SJCRH30 (cell line): Measurements from ENCODE around the gene ADGRB3. TPM values are rescaled to one million over a fixed set of nuclear protein-coding genes. Genes with fewer than 3 reads are reported as not detected.

Source experiments
- DNase-seq, 2 experiments: peaks; one replicate each; pipeline ENCODE4 v3.0.0-alpha.2; 2015 to 2020
- H3K27ac ChIP-seq: fragments of 250-450 bp; sonication (Bioruptor Pico); 2 replicates; pipeline ENCODE4 v1.5.1; 2020; ENCODE audit warnings: mild to moderate bottlenecking, moderate library complexity
- H3K27me3 ChIP-seq: fragments of 250-450 bp; sonication (Bioruptor Pico); 2 replicates; pipeline ENCODE4 v1.5.1; 2020; ENCODE audit warnings: mild to moderate bottlenecking, moderate library complexity
- H3K36me3 ChIP-seq: fragments of 250-450 bp; sonication (Bioruptor Pico); 2 replicates; pipeline ENCODE4 v1.5.1; 2020; ENCODE audit warnings: mild to moderate bottlenecking, moderate library complexity
- H3K4me1 ChIP-seq: fragments of 250-450 bp; sonication (Bioruptor Pico); 2 replicates; pipeline ENCODE4 v1.5.1; 2020; ENCODE audit warnings: mild to moderate bottlenecking, moderate library complexity
- H3K4me3 ChIP-seq: fragments of 250-450 bp; sonication (Bioruptor Pico); 2 replicates; pipeline ENCODE4 v1.5.1; 2020; ENCODE audit warnings: mild to moderate bottlenecking, moderate library complexity
- H3K9me3 ChIP-seq: fragments of 250-450 bp; sonication (Bioruptor Pico); replicated peaks from 2 replicates; pipeline ENCODE4 v1.5.1; 2020; ENCODE audit warnings: mild to moderate bottlenecking, moderate library complexity
- total RNA-seq: library from RNA; depleted of rRNA; stranded (reverse); fragments of >200 nt; shearing (Covaris generic); gene quantifications from 2 replicates; pipeline ENCODE4 v1.2.3, GENCODE V29; 2014; rRNA removed

The ADGRB3 gene
- 6.0 and 8.7 TPM in 2 replicates for total RNA-seq

DNA sequence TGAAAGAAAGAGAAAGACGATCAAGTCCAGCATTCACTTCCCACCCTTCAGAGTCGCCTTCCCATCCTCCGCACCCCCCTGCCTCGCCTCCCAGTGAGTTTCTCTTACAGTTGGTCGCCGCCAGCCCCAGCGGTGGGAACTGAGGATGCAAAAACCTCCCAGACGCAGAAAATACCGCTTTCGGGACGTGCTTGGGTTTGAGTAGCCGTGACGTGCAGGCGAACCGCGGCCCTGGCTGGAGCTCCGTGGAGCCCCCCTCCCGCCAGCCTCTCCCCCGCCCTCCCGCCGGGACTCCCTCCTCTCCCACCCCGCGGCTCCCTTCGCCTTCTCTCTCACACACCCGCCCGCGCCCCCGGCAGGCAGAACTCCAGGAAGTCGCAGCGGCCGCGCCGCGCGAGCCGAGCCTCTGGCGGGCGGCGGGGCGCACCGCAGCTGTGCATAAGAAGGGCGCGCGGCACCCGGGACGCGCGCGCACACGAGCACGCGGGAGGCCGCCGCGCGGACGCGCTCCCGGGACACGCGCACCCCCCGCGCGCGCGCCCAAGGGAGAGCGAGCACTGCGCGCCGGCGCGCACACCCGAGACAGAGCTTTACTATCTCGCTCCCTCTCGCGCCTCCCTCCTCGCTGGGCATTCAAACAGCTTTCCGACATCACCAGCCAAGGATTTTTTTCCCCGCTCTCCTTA is at the start of gene ADGRB3:
ADGRB3 (plus strand) TSS at position 557 of the 686 bp plus-strand sequence. CDS start 3,394 bp downstream, outside the sequence.
- Histone ChIP-seq H3K27me3 (no peaks in the 10 kb centered on the region), H3K27ac (peak within 1 kb of the TSS; percentile 70), H3K4me3 (peak within 1 kb of the TSS; percentile 78), H3K4me1 (peaks cover 8% of the 10 kb centered on the region), H3K36me3 (no peaks in the 10 kb centered on the region), H3K9me3 (no peaks in the 10 kb centered on the region)
- peak; percentile 92 to 93 for DNase-seq

DNA sequence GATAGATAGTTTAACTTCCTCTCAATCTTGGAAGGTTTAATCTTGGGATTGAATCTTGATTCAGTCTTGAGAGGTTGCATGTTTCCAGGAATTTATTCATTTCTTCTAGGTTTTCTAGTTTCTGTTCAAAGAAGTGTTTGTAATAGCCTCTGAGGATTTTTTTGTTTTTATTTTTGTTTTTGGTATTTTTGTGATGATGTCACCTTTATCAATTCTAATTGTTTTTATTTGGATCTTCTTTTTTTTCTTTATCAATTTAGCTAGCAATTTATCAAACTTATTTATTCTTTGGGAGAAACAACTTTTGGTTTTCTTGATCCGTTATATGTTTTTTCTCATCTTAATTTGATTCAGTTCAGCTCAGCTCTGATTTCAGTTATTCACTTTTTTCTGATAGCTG is 41.5 kb upstream of the ADGRB3 start:
- H3K9me3 ChIP-seq, result no peaks in the 10 kb centered on the region
- H3K4me1 ChIP-seq, result no peaks in the 10 kb centered on the region
- H3K36me3 ChIP-seq, result no peaks in the 10 kb centered on the region
- DNase-seq, result no peak
- H3K4me3 ChIP-seq, result no peak overlapping the region
- no peak overlapping the region for H3K27ac ChIP-seq
- H3K27me3 ChIP-seq, result no peaks in the 10 kb centered on the region

DNA sequence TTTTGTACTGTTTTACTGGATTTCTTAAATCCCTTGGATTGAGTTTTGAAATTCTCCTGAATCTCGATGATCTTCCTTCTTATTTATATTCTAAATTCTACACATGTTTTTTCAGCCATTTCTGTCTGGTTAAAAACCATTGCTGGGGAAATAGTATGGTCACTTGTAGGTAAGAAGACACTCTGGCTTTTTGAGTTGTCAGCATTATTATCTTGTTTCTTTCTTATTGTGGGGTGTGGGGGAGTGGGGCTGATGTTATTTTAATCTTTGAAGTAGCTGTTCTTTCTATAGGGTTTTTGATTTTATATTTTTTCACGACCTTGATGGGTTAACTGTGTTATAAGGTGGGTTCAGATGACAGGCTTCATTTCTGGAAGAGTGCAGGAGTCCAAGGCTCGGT is 37.4 kb upstream of the ADGRB3 start:
- no peak for DNase-seq
- Histone ChIP-seq H3K36me3 (no peaks in the 10 kb centered on the region), H3K27ac (no peak overlapping the region), H3K9me3 (no peaks in the 10 kb centered on the region), H3K4me3 (no peak overlapping the region), H3K27me3 (no peaks in the 10 kb centered on the region), H3K4me1 (no peaks in the 10 kb centered on the region)

DNA sequence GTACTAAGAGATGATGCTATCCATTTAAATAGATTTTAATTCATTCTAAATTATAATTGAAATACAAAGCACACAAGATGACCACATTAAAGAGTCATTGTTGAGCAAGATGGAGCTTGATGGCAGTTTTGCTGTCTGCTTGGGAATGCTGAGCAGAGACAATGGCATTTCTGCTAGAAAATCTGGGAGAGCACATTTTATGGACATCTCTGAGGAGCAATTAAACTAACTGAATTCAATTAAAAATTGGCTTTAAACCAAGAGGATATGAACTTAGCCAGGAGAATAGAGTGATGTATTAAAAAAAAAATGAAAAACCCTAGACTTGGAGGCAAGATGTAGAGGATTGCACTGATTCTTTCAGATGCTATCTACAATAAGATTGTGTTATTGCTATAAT is 19.1 kb upstream of the ADGRB3 start:
- Histone ChIP-seq H3K27me3 (no peaks in the 10 kb centered on the region), H3K36me3 (no peaks in the 10 kb centered on the region), H3K9me3 (no peaks in the 10 kb centered on the region), H3K4me1 (no peaks in the 10 kb centered on the region), H3K4me3 (no peak overlapping the region), H3K27ac (no peak overlapping the region)
- DNase-seq, result no peak

DNA sequence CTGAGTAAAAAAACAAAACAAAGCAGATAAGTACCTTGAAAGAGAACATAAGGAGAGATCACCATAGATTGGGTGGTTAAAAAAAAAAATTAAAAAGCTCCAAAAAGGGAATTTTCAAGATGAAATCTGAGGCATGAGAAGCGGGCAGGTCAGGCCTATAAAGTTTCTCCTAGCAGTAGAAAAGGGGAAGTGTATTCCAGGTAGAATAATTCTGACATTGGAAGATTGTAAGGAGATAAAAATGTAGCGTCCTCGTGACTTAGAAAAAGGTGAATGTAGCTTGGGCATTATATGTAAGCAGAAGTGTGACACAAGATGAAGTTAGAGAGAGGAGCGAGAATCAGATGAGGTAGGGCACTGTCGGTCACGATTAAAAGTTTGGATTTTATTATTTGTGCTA is 9.1 kb upstream of the ADGRB3 start:
- Histone ChIP-seq H3K4me3 (no peak overlapping the region), H3K4me1 (no peaks in the 10 kb centered on the region), H3K9me3 (no peaks in the 10 kb centered on the region), H3K36me3 (no peaks in the 10 kb centered on the region), H3K27me3 (no peaks in the 10 kb centered on the region), H3K27ac (no peak overlapping the region)
- DNase-seq, result no peak

DNA sequence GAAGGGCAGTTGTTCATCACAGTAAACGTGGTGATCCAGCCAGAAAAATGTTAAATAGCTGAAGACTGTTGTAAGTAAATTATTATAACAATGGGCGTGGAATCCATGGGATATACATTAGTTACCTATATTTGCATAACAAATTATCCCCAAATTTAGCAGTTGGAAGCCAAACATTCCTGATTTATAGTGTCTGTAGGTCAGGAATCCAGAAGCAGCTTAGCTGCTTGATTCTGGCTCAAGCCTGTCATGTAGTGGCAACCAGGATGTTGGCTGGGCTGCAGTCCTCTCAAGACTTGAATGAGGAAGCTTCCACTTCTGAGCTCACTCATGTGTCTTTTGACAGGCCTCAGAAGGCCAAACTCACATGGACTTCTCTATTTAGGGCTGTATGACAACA is 6.9 kb upstream of the ADGRB3 start:
- H3K4me3 ChIP-seq, result no peak overlapping the region
- H3K9me3 ChIP-seq, result no peaks in the 10 kb centered on the region
- H3K4me1 ChIP-seq, result no peaks in the 10 kb centered on the region
- no peak for DNase-seq
- no peaks in the 10 kb centered on the region for H3K27me3 ChIP-seq
- no peak overlapping the region for H3K27ac ChIP-seq
- H3K36me3 ChIP-seq, result no peaks in the 10 kb centered on the region

DNA sequence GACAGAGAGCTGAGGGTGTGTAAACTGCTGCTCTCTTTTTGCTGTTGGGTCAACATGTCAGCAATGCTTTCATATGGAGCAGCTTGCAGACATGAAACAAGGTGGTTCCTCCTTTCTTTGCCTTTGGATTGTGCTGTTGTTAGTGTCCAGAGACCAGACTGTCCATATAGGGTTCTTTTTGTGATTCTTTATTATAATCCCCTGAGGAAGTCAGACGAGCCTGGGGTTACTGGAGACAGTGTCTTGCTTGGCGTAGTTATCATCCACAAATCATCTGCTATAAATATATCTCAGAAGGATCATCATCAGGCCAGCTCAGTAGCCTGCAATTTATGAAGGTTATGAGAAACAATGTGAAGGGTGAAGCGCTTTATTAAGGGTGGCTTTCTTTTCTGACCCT is 2.3 kb upstream of the ADGRB3 start:
- H3K27ac ChIP-seq, result no peak overlapping the region
- peaks cover 4% of the 10 kb centered on the region; the same call in 1 of the 2 replicates for H3K4me1 ChIP-seq
- DNase-seq, result no peak
- no peaks in the 10 kb centered on the region for H3K36me3 ChIP-seq
- H3K27me3 ChIP-seq, result no peaks in the 10 kb centered on the region
- H3K4me3 ChIP-seq, result no peak overlapping the region; the same call in 1 of the 2 replicates
- no peaks in the 10 kb centered on the region for H3K9me3 ChIP-seq

DNA sequence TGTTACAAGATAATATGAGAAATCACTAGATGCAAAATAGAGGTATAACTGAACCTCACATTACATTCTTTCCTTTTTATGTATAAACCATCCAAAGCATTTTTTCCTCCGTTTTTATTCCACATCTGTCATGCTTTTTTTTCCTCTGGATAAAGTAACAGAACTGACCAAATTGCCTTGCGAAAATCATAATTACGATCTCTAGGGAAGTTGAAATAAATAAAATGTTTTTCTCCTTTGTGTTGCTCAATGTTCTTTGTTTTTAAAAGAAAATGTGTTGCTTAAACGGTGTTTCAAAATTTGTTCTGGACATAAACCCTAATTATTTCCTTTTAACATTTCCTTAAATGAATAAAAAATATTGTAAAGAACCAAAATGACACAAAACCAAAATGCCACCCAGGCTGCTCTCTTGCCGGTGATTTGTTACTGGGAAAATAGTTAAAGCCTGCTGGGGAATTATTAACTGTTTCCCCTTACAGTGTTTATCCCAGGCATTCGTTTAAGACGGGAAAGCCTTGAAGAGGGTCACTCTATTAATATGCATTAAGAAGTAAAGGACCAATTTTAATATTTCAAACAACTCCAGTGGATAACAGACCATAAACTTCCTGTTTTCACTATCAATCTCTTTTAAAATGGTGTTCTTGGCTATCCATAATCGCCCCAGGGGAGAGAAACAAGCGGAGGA is 1.7 kb upstream of the ADGRB3 start:
- Histone ChIP-seq H3K9me3 (no peaks in the 10 kb centered on the region), H3K36me3 (no peaks in the 10 kb centered on the region), H3K4me1 (peaks cover 8% of the 10 kb centered on the region), H3K4me3 (peak overlapping the region; percentile 78), H3K27me3 (no peaks in the 10 kb centered on the region), H3K27ac (no peak overlapping the region; the same call in 1 of the 2 replicates)
- DNase-seq, result no peak

DNA sequence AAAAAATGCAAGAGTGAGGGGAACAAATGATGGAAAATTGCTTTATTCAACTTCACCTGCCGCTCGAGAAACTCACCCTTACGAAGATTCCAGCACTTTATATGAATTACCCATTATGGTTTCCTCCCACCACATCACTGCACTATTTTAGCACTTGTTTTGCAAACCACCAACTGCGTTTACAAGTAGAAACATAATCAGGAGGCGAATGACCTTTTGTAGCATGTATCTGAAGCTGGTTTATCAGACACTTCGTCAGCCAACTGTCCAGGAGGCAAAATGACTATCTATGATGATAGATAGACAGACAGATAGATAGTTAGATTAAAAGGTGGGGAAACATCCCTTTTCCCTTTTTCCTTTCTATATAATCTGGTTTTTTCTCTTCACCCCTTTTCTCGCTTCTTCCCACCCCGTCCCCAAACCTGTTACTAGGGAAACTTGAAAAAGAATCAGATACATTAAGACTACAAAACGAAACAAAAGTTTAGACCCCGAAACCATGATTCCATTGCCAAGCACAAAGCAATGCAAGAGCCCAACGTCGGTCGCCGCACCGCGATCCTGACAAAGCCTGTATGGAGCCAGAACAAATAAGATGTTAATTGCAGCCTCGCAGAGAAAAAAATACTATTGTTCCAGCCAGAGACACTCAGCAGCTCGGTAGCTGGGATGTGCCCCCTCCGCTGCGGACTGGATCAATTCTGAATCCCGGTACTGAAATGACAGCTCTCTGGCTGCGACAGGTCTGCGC is 933 bp upstream of the ADGRB3 start:
- Histone ChIP-seq H3K36me3 (no peaks in the 10 kb centered on the region), H3K27ac (peak overlapping the region; percentile 63)
- DNase-seq, result peak in 1 of 2 experiments; percentile 36

DNA sequence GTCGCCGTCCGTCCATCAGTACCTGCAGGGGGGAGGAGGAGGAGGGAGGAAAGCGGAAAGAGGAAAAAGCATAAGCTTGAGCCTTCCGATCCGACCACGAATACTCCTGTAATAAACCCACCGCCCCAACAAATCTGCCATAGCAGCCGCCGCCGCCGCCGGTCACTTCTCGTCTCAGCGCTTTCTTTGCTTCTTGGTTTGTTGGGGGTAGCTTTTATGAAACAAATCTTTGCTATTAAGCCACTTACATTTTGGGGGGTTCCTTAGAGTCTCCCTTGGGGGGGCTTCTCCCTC is 277 bp downstream of the ADGRB3 start:
- no peaks in the 10 kb centered on the region for H3K27me3 ChIP-seq
- peak overlapping the region; percentile 78 for H3K4me3 ChIP-seq
- H3K4me1 ChIP-seq, result peaks cover 8% of the 10 kb centered on the region
- DNase-seq, result no peak
- no peaks in the 10 kb centered on the region for H3K9me3 ChIP-seq
- peak overlapping the region; percentile 70 for H3K27ac ChIP-seq
- H3K36me3 ChIP-seq, result no peaks in the 10 kb centered on the region

More for the DNA sequence above, 933 bp upstream of the ADGRB3 start:
- Histone ChIP-seq H3K4me1 (peaks cover 8% of the 10 kb centered on the region), H3K9me3 (no peaks in the 10 kb centered on the region), H3K27me3 (no peaks in the 10 kb centered on the region), H3K4me3 (peak overlapping the region; percentile 78)

DNA sequence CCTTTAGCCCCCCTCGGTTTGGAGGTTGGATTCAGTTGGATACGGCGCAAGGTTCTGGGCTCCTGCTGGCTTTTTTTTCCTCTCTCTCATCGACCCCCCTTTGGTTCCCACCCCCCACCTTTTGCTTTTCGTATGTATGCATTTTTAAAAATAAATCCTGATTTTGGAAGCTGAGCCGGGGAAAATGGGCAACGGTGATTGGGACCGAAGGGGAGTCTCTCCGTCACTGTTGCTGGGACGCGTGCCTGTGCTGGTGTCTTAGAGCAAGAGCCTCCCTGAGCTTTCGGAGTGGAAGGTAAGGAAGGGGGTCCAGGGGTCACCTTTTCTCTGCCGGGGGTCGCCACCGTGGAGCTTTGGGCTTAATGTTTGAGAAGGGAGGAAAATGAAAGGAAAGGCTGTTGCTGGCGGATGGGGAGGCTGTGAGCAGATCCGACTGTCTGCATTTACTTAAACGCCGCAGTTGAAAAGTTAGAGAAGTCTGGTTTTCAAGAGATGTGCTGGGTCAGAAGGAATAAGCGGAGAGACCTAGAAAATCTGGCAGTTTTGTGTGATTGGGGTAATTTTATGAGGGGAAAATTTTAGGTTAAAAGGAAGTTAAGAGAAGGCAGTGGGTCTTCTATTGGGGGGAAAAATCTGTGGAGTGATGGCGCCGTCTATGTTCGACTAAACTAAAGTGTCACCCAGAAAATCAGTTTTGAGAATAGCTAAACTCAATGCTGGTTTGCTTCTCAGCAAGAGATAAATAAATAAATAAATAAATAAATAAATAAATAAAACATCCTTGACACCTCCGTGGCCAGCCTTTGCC is 828 bp downstream of the ADGRB3 start:
- Histone ChIP-seq H3K9me3 (no peaks in the 10 kb centered on the region), H3K27ac (peak overlapping the region; percentile 70), H3K27me3 (no peaks in the 10 kb centered on the region), H3K4me3 (peak overlapping the region; percentile 78), H3K4me1 (peaks cover 11% of the 10 kb centered on the region), H3K36me3 (no peaks in the 10 kb centered on the region)
- DNase-seq, result peak; percentile 41 to 58

DNA sequence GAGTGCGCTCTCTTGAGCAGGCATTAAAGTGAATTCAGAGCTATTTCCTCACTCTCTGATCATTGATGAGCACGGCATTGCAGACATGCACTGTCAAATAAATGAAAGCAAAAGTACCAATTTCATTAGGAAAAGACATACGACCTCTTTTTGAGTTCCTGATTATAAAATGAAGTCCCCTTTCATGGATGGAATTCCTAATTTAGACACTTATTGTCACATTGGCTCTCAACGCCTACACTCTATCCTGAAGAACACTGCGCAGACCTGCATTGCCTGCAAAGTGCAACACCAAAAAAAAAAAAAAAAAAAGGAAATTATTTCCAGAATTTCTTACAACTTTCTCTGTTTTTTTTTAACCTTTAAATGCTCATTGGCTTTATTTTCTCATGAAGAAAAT is 1.6 kb downstream of the ADGRB3 start:
- peak in 1 of 2 experiments; percentile 12 for DNase-seq
- H3K4me3 ChIP-seq, result peak overlapping the region; percentile 78
- H3K9me3 ChIP-seq, result no peaks in the 10 kb centered on the region

DNA sequence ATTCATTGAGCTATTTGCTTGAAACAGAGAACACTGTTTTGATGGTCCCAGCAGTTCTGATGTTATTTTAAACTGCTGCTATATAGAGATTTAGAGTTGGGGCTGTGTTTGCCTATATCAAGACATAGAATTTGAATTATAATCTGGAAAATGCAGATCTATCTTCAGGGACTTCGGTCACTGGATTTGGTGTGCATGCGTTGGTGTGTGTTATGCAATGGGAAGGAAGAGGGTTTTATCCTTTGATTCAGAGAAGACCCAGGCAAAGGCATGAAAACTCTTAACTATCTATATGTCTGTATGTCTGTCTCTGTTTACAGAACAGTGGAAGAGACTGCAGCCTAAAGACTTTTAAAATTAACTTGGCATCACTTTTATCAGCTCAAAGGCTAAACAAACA is 2.0 kb downstream of the ADGRB3 start:
- Histone ChIP-seq H3K36me3 (peaks cover 3% of the 10 kb centered on the region; the same call in 1 of the 2 replicates), H3K4me1 (peaks cover 16% of the 10 kb centered on the region), H3K4me3 (peak overlapping the region; percentile 78), H3K27ac (no peak overlapping the region), H3K27me3 (no peaks in the 10 kb centered on the region), H3K9me3 (no peaks in the 10 kb centered on the region)
- DNase-seq, result peak in 1 of 2 experiments; percentile 12

More for the DNA sequence above, 1.6 kb downstream of the ADGRB3 start:
- Histone ChIP-seq H3K27ac (no peak overlapping the region), H3K4me1 (peaks cover 16% of the 10 kb centered on the region), H3K36me3 (no peaks in the 10 kb centered on the region), H3K27me3 (no peaks in the 10 kb centered on the region)

DNA sequence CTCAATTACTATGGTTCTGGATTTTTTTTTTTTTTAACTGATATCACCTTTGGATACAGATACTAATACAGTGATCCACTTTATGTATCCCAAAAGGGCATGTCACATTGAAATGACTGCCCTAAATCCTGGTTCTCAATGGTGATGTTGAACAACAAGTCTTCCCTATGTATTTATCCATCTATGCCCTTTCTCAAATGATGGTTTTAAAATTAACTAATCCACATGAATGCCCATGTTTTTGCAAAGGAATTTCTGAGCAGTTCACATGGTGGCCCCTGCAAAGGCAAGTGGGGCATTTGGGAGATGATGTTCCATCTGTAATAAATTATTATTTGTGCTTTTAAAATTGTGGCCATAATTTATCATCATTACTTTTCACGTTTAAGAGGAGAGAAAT is 2.7 kb downstream of the ADGRB3 start:
- H3K4me3 ChIP-seq, result no peak overlapping the region
- peak in 1 of 2 experiments; percentile 21 for DNase-seq
- no peaks in the 10 kb centered on the region for H3K9me3 ChIP-seq
- peaks cover 16% of the 10 kb centered on the region for H3K4me1 ChIP-seq
- no peak overlapping the region for H3K27ac ChIP-seq
- H3K36me3 ChIP-seq, result peaks cover 5% of the 10 kb centered on the region; the same call in 1 of the 2 replicates
- H3K27me3 ChIP-seq, result no peaks in the 10 kb centered on the region
